Measurements from ENCODE around the gene FRMPD4.

DNA sequence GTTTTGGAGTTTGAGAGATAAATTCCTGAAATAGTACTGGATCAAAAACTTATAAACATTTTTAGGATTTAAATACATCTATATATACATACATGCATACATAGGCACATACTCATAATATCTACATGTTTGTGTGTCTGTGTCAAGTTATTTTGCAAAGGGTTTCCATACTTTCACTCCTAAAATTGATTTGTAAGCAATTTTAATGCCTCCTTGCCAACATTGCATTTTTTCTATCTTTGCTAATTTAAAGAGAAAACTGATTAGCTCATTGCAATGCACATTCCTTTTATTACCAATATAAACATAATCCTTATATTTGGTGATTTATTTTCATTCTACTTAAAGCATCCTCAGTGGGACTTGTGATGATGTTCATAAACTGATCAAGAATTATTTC, 258.3 kb downstream of the FRMPD4 start:
- TF ChIP-seq MYC (IDR thresholded peaks at IDR 0.05; ENCODE audit: insufficient read depth, insufficient read length, insufficient replicate concordance, low read length, severe bottlenecking) (no peak), POLR2AphosphoS5 (IDR thresholded peaks at IDR 0.05; ENCODE audit: low read length) (no peak), HDAC6 (IDR thresholded peaks at IDR 0.05; ENCODE audit: unreplicated experiment) (no peak), MXI1 (IDR thresholded peaks at IDR 0.05; ENCODE audit: low read depth, low read length) (no peak), KDM1A (IDR thresholded peaks at IDR 0.05; ENCODE audit: borderline replicate concordance) (no peak), TAF1 (IDR thresholded peaks at IDR 0.05; ENCODE audit: borderline replicate concordance, low read depth, low read length) (no peak), POLR2A (IDR thresholded peaks at IDR 0.05; ENCODE audit: low read depth, low read length) (no peak)
- TF ChIP-seq, protein P1, sequence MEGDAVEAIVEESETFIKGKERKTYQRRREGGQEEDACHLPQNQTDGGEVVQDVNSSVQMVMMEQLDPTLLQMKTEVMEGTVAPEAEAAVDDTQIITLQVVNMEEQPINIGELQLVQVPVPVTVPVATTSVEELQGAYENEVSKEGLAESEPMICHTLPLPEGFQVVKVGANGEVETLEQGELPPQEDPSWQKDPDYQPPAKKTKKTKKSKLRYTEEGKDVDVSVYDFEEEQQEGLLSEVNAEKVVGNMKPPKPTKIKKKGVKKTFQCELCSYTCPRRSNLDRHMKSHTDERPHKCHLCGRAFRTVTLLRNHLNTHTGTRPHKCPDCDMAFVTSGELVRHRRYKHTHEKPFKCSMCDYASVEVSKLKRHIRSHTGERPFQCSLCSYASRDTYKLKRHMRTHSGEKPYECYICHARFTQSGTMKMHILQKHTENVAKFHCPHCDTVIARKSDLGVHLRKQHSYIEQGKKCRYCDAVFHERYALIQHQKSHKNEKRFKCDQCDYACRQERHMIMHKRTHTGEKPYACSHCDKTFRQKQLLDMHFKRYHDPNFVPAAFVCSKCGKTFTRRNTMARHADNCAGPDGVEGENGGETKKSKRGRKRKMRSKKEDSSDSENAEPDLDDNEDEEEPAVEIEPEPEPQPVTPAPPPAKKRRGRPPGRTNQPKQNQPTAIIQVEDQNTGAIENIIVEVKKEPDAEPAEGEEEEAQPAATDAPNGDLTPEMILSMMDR (IDR thresholded peaks at IDR 0.05 in 2 of 3, conservative IDR thresholded peaks at IDR 0.05 in 1 of 3; ENCODE audit: control insufficient read depth in 2 of 3, extremely low read depth in 1 of 3, insufficient read depth in 1 of 3, low read depth in 3 of 3, low read length in 3 of 3) = no peak
- TF ChIP-seq, protein P2, sequence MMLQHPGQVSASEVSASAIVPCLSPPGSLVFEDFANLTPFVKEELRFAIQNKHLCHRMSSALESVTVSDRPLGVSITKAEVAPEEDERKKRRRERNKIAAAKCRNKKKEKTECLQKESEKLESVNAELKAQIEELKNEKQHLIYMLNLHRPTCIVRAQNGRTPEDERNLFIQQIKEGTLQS (IDR thresholded peaks at IDR 0.05; ENCODE audit: borderline replicate concordance, extremely low read depth, low read depth, low read length) = no peak
- TF ChIP-seq, protein P3, sequence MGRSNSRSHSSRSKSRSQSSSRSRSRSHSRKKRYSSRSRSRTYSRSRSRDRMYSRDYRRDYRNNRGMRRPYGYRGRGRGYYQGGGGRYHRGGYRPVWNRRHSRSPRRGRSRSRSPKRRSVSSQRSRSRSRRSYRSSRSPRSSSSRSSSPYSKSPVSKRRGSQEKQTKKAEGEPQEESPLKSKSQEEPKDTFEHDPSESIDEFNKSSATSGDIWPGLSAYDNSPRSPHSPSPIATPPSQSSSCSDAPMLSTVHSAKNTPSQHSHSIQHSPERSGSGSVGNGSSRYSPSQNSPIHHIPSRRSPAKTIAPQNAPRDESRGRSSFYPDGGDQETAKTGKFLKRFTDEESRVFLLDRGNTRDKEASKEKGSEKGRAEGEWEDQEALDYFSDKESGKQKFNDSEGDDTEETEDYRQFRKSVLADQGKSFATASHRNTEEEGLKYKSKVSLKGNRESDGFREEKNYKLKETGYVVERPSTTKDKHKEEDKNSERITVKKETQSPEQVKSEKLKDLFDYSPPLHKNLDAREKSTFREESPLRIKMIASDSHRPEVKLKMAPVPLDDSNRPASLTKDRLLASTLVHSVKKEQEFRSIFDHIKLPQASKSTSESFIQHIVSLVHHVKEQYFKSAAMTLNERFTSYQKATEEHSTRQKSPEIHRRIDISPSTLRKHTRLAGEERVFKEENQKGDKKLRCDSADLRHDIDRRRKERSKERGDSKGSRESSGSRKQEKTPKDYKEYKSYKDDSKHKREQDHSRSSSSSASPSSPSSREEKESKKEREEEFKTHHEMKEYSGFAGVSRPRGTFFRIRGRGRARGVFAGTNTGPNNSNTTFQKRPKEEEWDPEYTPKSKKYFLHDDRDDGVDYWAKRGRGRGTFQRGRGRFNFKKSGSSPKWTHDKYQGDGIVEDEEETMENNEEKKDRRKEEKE (IDR thresholded peaks at IDR 0.05) = no peak

Data from GM12878 (cell line).